IPS-18c (cell line): Measurements from ENCODE around the gene SLC41A2.
"Not testable (repeated sequence)": the region's sequence is repeated elsewhere in the genome, so short reads cannot be mapped to it uniquely, and the experiment has no call there.

Experiments used
- H3K4me3 ChIP-seq: 2 replicates; pipeline ENCODE4 v1.7.0; 2013; ENCODE audit warnings: low read depth, mild to moderate bottlenecking, low read length, moderate library complexity; ENCODE audit not compliant: insufficient read depth
- H3K9me3 ChIP-seq: one replicate; pipeline ENCODE4 v1.6.1; 2013; ENCODE audit warnings: mild to moderate bottlenecking, low read length, moderate library complexity; ENCODE audit not compliant: control insufficient read depth, insufficient read depth

The SLC41A2 gene

DNA sequence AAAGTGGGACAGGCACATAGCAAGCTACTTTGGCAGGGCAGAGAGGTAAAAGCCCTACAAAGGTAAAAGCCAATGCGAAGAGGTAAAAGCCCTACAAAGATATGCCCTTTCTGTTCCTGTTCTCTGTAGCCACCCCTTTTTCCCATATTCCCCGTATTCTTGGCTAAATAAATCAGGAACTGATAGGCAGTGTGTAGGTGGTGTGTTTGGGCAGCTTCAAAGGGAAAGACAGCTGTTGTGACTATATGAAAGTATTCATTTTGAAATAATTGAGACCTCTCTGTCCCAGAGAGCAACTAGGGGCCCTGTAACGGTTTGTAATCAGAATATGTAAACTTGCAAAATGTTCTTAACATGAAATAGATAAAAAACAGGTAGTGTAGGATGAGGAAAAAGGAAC is 11.3 kb upstream of the SLC41A2 start:
- no peak overlapping the region for H3K4me3 ChIP-seq
- peaks cover 2% of the 10 kb centered on the region for H3K9me3 ChIP-seq

DNA sequence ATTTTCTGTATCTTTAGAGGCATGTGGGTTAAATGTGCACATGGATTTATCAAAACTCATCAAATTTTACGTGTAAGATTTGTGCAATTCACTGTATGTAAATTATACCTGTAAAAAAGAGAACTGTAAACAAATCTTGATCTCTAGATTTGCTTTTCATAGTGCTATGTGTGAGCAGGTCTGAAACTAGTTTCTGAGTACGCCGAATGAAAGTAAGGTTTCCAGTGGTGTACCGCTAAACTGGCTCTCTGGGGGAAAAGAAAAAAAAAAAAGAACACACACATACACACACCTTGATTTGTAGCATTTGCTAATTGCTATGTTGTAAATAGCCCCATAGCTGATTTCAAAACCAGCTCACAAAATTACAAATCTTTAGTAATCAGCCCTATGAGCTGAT is 8.6 kb upstream of the SLC41A2 start:
- Histone ChIP-seq H3K4me3 (no peak overlapping the region), H3K9me3 (peaks cover 2% of the 10 kb centered on the region)

DNA sequence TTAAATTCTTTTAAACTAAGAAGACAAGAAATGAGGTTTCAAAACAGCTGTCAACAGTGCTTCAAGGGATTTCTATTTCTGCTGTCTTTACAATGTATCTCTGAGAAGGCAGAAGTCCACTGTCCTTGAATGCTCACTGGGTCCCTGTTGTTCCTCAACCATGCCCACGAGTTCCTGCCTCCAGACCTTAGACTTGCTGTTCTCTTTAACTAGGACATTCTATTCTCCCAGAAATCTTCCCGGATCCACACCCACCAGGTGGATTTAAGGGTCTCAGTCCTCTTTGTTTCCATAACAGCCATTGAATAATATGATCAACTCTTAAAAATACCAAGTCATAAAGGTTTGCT is 6.7 kb upstream of the SLC41A2 start:
- Histone ChIP-seq H3K4me3 (no peak overlapping the region), H3K9me3 (peaks cover 2% of the 10 kb centered on the region)

DNA sequence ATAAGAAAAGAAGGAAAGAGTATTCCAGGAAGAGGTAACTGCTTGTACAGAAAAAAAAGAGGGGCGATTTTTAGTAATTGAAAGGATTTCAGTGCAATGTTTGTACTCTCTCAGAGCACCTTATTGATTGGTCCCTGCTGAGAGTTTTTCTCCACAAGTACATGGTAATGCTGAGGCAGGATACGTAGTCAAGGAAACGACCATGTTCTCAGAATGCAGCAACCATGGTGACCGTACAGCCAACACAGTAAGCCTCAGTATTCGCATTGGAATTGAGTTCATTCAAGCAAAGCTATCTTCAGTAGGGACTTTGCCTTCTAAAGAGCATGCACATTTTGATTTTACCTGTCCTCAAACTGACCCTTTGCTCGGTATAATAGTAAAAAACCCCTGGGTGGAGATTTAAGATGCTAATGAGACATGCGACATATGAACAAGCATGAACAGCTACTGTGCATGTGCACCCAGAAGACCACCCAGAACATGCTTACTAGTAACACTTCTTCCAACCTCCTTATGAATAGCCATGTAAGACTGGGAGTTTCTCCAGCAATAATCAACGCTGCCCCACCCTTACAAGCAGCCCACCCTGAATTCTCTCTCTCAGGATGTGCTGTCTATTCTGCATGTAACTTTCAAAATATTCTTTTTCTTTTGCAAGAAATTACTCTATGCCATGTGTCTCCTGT is 6.2 kb upstream of the SLC41A2 start:
- peaks cover 2% of the 10 kb centered on the region for H3K9me3 ChIP-seq
- H3K4me3 ChIP-seq, result no peak overlapping the region

DNA sequence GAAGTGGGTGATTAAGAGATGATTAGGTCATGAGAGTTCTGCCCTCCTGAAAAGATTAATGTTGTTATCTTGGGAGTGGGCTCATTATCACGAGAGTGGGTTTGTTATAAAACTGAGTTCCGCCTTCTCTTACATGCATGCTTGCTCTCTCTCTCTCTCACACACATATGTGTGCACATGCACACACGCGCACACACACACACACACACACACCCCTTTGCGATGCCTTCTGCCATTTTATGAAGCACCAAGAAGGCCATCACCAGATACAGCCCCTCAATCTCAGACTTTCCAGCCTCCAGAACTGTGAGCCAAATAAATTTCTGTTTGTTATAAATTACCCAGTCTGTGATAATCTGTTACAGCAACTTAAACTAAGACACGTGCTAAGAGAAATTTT is 5.7 kb upstream of the SLC41A2 start:
- Histone ChIP-seq H3K9me3 (peaks cover 2% of the 10 kb centered on the region), H3K4me3 (no peak overlapping the region)

DNA sequence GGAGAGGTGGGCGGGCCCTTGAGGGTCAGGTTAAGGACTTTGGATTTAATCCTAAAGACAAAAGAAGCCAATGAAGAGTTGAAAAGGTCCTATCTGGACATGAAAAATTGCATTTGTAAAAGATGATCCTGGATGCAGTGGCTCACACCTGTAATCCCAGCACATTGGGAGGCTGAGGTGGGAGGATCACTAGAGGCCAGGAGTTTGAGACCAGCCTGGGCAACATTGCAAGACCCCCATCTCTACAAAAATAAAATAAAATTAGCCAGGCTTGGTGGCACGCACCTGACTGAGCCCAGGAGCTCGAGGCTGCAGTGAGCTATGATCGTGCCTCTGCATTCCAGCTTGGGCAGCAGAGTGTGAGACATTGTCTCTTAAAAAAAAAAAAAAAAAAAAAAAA is 2.4 kb upstream of the SLC41A2 start:
- Histone ChIP-seq H3K4me3 (no peak overlapping the region), H3K9me3 (peaks cover 4% of the 10 kb centered on the region)

DNA sequence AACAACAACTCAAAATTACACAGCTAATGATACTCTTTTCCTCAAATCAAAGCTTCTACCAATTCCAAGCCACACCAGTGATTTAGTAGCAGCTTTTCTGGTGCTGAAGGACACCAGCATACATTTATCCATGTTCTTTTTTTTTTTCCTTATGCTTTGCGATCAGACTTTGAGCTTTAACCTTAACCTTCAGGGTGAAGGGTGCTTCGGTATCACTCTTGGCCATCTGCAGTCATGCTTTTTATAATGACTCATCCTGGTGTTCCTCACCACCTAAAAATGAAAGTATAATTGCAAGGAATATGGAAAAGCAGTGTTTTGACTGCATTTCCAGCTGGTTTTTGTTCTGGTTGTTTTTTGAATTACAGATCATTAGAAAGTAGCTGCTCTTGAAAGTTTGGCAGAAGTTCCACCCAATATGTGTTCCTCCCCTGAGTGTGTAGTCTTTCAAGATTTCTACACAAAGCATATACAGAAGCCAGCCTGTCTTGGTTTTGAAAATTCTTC is 1.3 kb upstream of the SLC41A2 start:
- Histone ChIP-seq H3K9me3 (peaks cover 4% of the 10 kb centered on the region), H3K4me3 (no peak overlapping the region)

DNA sequence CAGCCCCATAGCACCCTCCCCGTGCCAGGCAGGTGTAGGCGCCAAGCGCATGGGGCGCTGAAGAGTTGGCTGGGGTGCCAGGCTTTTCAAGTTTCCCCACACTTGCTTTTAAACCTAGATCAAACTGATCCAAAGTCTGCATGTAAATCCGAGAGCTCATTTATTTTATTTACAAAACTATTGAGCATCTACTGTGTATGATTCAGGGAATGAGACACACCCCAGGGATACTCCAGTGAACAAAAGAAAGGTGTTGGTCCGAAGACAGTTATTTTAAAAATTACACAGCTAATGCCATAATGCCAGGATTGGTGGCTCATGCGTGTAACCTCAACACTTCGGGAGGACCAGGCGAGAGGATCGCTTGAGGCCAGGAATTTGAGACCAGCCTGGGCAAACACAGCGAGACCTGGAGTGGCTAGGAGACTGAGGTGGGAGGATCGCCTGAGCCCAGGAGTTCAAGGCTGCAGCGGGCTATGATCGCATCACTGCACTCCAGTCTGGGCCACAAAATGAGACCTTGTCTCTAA is 780 bp upstream of the SLC41A2 start:
- peak overlapping the region; percentile 81; the same call in 1 of the 2 replicates for H3K4me3 ChIP-seq
- H3K9me3 ChIP-seq, result peaks cover 4% of the 10 kb centered on the region

DNA sequence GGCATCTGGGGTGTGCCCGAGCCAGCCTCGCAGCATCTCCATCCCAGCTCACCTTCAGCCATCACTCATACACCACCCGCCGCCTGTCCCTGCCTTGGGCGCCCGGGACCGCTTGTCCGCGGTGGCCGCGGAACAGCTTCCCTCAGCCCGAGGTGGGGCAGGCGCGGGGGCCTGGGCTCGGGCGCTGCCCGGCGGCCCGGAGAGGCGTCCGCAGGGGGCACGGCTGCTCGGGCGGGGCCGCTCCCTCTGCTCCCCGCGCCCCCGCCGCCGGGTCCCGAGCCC is 430 bp downstream of the SLC41A2 start:
- Histone ChIP-seq H3K4me3 (peak overlapping the region; percentile 81), H3K9me3 (peaks cover 4% of the 10 kb centered on the region)

DNA sequence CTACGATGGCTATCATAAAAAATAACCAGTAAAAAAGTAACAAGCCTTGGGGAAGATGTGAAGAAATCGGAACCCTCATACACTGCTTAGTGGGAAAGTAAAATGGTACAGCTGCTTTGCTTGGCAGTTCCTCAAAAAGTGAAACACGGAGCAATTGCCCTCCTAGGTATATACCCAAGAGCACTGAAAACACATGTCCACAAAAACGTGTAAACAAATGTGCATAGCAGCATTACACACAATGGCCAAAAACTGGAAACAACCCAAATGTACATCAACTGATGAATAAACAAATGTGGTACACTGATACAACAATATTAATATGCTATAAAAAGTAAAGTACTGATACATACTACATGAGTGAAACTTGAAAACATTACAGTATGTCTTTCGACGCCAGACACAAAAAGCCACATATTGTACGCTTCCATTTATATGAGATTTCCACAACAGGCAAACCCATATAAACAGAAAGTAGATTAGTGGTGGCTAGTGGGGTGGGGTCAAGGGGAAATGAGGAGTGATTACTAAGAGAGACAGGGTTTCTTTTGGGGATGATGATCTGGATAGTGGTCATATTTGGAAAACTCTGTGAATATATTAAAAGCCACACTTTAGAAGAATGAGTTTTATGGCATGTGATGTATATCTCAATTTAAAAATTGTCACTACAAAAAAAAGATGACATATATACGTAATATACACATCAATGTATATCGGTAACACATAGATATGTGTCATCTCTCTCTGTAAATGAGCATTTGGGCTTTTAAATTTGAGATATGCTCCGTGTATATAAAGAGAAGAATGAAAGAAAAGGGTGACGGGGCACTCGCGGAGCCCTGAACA is 996 bp downstream of the SLC41A2 start:
- H3K9me3 ChIP-seq, result peaks cover 4% of the 10 kb centered on the region
- H3K4me3 ChIP-seq, result peak overlapping the region; percentile 81

DNA sequence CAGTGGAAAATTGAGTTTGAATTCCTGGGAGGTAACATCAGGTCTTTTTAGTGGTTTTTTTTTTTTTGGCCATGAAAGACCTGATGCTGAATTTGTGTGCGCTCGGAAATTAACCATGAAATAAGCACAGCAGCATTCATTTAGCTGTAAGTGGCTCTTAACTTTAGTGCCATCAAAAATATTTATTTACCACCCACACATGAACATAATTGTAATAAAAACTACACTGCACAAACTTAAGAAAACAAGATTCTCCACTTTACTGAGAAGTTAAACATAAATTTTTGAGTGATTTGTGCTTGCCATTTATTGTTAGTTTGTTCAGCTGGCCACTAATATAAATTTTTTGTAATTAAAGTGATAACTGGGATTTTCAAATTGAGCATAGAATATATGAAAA is 2.4 kb downstream of the SLC41A2 start:
- Histone ChIP-seq H3K9me3 (peaks cover 4% of the 10 kb centered on the region), H3K4me3 (no peak overlapping the region)

DNA sequence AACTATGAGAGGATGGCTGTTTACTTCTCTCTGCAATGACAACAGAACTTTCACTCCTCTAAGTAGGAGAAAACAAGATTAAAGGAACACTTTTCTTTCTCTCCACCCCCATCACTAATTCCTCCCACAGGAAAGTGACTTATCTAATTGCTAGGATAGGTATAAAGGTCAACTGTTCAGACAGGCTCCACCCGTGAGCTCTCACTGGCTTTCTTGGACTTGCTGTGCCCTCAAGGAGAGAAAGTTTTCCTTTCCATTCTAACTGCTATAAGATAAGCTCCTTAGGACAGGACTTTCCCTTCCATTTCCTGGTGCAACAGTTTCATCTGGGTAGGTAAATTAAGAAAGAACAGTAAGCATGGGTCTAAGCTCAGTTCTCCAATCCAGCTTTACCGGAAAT is 4.8 kb downstream of the SLC41A2 start:
- no peak overlapping the region for H3K4me3 ChIP-seq
- peaks cover 4% of the 10 kb centered on the region for H3K9me3 ChIP-seq

DNA sequence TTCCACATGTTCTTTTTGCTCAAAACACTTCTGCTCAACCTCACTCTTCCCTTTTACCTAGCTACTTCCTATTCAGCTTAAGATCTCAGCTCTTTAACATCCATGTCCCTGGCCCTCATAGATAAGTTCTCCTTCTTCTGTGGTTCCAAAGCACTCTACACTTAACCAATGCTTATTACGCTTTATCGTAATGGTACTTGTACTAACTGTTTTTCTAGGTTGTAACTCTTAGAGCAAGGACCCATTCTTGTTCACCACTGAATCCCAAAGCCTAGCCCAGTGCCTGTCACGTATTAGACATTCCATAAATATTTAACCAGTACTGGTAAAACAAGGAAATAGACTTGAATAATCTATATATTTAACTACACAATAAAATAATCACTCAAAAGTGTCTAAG is 5.3 kb downstream of the SLC41A2 start:
- Histone ChIP-seq H3K9me3 (no peaks in the 10 kb centered on the region), H3K4me3 (no peak overlapping the region)

DNA sequence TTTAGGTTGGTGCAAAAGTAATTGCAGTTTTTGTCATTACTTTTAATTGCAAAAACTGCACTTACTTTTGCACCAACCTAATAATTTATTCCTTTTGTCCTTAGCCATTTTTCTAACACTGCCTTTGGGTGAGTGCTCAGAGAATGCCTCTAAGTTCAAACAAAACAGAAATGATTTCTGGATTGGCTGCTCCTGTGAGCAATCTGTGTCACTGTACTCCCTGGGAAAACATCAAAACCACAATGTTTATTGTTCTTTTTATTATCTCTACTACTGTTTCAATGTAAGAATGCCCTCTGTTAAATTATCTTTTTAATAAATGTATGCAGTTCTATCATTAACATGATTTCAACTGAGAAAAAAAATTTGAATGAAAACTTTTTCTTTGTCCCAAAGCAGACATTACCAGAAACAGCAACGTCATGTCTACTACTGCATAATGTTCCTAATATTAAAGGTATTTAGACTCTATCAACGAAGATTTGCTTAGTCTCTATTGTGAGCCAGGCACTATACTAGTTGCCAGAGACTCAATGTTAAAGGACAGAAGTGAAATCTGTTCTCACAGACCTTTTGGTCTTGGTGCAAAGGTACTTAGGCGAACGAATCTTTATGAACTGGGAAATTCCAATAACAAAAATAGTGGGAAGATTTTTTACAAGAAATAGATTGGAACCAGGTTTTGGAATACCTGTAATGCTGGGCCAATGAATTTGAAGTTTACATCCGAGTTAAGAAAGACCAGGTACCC is 6.2 kb downstream of the SLC41A2 start:
- H3K4me3 ChIP-seq, result no peak overlapping the region
- no peaks in the 10 kb centered on the region for H3K9me3 ChIP-seq

DNA sequence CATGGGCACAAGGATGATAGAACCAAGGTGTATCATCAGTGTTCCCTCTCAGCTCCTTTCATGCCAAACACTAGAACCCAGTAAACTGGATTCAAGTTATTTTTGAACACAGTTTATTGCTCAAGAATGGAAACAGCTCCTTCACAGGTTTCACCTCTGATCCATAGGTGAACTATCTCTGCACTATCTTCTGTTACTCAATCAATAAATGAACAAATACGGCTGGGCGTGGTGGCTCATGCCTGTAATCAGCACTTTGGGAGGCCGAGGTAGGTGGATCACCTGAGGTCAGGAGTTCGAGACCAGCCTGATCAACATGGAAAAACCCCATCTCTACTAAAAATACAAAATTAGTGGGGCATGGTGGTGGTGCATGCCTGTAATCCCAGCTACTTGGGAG is 9.4 kb downstream of the SLC41A2 start:
- not testable (repeated sequence) for H3K9me3 ChIP-seq, H3K4me3 ChIP-seq

DNA sequence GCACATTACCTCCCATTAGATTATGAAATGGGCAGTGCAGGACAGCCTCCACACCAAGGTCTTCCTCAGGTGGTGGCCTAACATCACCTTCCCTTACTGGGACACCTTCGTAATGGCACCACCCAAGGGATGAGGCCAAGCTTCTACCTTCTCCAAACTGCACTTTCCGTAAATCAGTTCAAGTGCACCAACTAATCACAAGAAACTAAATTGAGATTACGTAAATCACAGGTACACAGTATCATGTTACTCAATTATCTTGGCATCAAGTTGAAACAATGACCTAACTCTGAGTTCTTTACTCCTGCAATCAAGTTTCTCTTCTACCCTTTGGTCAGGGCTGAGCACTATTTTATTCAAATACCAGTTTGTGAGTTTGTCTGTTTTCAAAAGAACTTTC is 13.8 kb downstream of the SLC41A2 start:
- Histone ChIP-seq H3K9me3 (no peaks in the 10 kb centered on the region), H3K4me3 (no peak overlapping the region)

DNA sequence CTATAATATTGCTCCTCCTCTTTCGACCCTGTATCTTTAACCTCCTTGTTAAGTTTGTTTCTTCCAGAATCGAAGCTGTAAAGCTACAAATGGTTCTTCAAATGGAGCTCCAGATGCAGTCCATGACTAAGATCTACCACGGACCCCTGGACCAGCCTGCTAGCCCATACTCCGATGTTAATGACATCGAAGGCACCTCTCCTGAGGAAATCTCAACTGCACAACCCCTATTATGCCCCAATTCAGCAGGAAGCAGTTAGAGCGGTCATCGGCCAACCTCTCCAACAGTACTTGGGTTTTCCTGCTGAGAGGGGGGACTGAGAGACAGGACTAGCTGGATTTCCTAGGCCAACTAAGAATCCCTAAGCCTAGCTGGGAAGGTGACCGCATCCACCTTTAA is 14.7 kb downstream of the SLC41A2 start:
- not testable (repeated sequence) for H3K9me3 ChIP-seq, H3K4me3 ChIP-seq

DNA sequence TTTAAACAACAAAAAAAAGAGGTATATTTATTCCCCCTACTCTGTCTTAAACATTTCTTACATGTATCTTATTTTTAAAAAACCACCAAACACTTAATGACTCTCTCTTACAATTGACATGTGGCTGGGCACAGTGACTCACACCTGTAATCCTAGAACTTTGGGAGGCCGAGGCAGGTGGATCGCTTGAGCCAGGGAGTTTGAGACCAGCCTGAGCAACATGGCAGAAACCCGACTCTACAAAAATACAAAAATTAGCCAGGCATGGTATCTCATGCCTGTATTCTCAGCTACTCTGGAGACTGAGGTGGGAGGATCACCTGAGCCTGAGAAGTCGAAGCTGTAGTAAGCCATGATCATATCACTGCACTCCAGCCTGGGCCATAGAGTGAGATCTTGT is 16.0 kb downstream of the SLC41A2 start:
- no peaks in the 10 kb centered on the region for H3K9me3 ChIP-seq
- no peak overlapping the region for H3K4me3 ChIP-seq
